ENCODE data around the gene RUNX1.

DNA sequence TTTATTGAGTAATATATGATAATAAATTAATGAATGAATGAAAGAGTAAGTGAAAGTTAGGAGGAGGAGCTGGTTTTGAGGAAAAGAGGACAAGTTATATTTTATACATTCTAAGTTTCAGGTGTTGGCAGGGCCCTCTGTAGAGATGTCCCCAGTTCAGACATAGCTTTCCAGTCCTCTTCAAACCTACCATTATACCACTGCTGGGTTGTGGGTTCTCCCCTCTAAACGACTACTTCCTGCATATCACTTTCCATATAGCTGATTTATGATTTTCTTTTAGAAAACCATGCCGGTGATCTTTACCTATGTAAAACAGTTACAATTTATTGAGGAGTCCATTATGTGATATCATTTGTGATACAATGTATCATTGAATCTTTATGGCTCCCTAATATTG lies 116.9 kb downstream of the RUNX1 start:
- TF ChIP-seq, protein P1, sequence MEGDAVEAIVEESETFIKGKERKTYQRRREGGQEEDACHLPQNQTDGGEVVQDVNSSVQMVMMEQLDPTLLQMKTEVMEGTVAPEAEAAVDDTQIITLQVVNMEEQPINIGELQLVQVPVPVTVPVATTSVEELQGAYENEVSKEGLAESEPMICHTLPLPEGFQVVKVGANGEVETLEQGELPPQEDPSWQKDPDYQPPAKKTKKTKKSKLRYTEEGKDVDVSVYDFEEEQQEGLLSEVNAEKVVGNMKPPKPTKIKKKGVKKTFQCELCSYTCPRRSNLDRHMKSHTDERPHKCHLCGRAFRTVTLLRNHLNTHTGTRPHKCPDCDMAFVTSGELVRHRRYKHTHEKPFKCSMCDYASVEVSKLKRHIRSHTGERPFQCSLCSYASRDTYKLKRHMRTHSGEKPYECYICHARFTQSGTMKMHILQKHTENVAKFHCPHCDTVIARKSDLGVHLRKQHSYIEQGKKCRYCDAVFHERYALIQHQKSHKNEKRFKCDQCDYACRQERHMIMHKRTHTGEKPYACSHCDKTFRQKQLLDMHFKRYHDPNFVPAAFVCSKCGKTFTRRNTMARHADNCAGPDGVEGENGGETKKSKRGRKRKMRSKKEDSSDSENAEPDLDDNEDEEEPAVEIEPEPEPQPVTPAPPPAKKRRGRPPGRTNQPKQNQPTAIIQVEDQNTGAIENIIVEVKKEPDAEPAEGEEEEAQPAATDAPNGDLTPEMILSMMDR (IDR thresholded peaks at IDR 0.05), result no peak
- TF ChIP-seq POLR2A (IDR thresholded peaks at IDR 0.05) (no peak), POLR2AphosphoS5 (IDR thresholded peaks at IDR 0.05; ENCODE audit: insufficient read depth in 1 of 2, low read depth in 1 of 2) (no peak)

Measured in vagina (tissue), 2 donors.